ENCODE measurements around the gene UCK2. TPM values are rescaled to one million over a fixed set of nuclear protein-coding genes. Genes with fewer than 3 reads are reported as not detected.

The UCK2 gene
- total RNA-seq, 1 experiment from 2014 or later, result 91.2 TPM

- CTCF ChIA-PET, result no interaction called here
- no peaks in the 10 kb centered on the region for H3K9me3 ChIP-seq (ENCODE audit: control insufficient read depth, insufficient read depth, low read depth, low read length)
- intact Hi-C loops (cut with micrococcal nuclease; ENCODE audit: unreplicated experiment), result loop anchor here (1.0 kb wide), 1 partner anchor 28 kb away; no protein-coding TSS in a partner anchor
These were observed 35.9 kb downstream of the UCK2 start for GRCh38 chr1:165863346-165863745.

GRCh38 chr1:165865633-165866340 is 38.4 kb downstream of the UCK2 start:
- ATAC-seq (no peak), DNase-seq (ENCODE audit: low read depth, low spot score) (no peak)
- in situ Hi-C loops (cut with HindIII; ENCODE audit: low pct_unique_long_range_greater_than_20kb, low sequenced_read_pairs) (no loop called here), intact Hi-C loops (cut with micrococcal nuclease; ENCODE audit: unreplicated experiment) (no loop called here)
- peaks cover 9% of the 10 kb centered on the region; the same call in 1 of the 2 replicates for H3K4me1 ChIP-seq (ENCODE audit: control insufficient read depth, insufficient read depth, low read length)
- TF ChIP-seq POLR2AphosphoS5 (IDR thresholded peaks at IDR 0.05; ENCODE audit: low read depth, low read length) (no peak), CTCF (IDR thresholded peaks at IDR 0.05) (no peak), REST (IDR thresholded peaks at IDR 0.05; ENCODE audit: insufficient read depth in 1 of 2, low read depth in 2 of 2, low read length in 1 of 2) (no peak), TCF7L2 (IDR thresholded peaks at IDR 0.05; ENCODE audit: low read depth, low read length) (no peak), SIN3A (IDR thresholded peaks at IDR 0.05; ENCODE audit: borderline replicate concordance, insufficient read depth, low read depth, low read length) (no peak)
- ChIA-PET CTCF (no interaction called here), POLR2A (no interaction called here)
- no peaks in the 10 kb centered on the region for H3K9me3 ChIP-seq (ENCODE audit: control insufficient read depth, insufficient read depth, low read depth, low read length)
- H3K36me3 ChIP-seq (ENCODE audit: control insufficient read depth, insufficient read depth, low read length), result no peaks in the 10 kb centered on the region; the same call in 1 of the 2 replicates
- no peaks in the 10 kb centered on the region for H3K27me3 ChIP-seq (ENCODE audit: control insufficient read depth, insufficient read depth, low read length)
- no peak overlapping the region for H3K27ac ChIP-seq (ENCODE audit: low read length)
- H3K4me3 ChIP-seq (ENCODE audit: low read depth in 2 of 2, low read length in 2 of 2), result no peak overlapping the region
- BruUV-seq (replicated peaks), result no TSS peak

More at GRCh38 chr1:165863346-165863745, 35.9 kb downstream of the UCK2 start:
- in situ Hi-C loops (cut with HindIII; ENCODE audit: low pct_unique_long_range_greater_than_20kb, low sequenced_read_pairs), result no loop called here
- POLR2A ChIA-PET, result no interaction called here
- BruUV-seq (replicated peaks), result no TSS peak
- no peak for TF ChIP-seq REST (IDR thresholded peaks at IDR 0.05; ENCODE audit: insufficient read depth in 1 of 2, low read depth in 2 of 2, low read length in 1 of 2)
- TF ChIP-seq SIN3A (IDR thresholded peaks at IDR 0.05; ENCODE audit: borderline replicate concordance, insufficient read depth, low read depth, low read length), result no peak
- no peak for TF ChIP-seq TCF7L2 (IDR thresholded peaks at IDR 0.05; ENCODE audit: low read depth, low read length)
- TF ChIP-seq POLR2AphosphoS5 (IDR thresholded peaks at IDR 0.05; ENCODE audit: low read depth, low read length), result no peak
- TF ChIP-seq CTCF (IDR thresholded peaks at IDR 0.05), result no peak
- peaks cover 7% of the 10 kb centered on the region for H3K4me1 ChIP-seq (ENCODE audit: control insufficient read depth, insufficient read depth, low read length)
- no peaks in the 10 kb centered on the region for H3K27me3 ChIP-seq (ENCODE audit: control insufficient read depth, insufficient read depth, low read length)
- DNase-seq (ENCODE audit: low read depth, low spot score) (no peak), ATAC-seq (no peak)
- H3K27ac ChIP-seq (ENCODE audit: low read length), result no peak overlapping the region
- no peak overlapping the region for H3K4me3 ChIP-seq (ENCODE audit: low read depth in 2 of 2, low read length in 2 of 2)
- H3K36me3 ChIP-seq (ENCODE audit: control insufficient read depth, insufficient read depth, low read length), result no peaks in the 10 kb centered on the region; the same call in 1 of the 2 replicates
